ENCODE results near the gene INO80D. TPM values are rescaled to one million over a fixed set of nuclear protein-coding genes. Genes with fewer than 3 reads are reported as not detected.
"Not testable (repeated sequence)": the region's sequence is repeated elsewhere in the genome, so short reads cannot be mapped to it uniquely, and the experiment has no call there.

The INO80D gene
- total RNA-seq, 1 donor from 2014 or later, result 21.1 TPM

DNA sequence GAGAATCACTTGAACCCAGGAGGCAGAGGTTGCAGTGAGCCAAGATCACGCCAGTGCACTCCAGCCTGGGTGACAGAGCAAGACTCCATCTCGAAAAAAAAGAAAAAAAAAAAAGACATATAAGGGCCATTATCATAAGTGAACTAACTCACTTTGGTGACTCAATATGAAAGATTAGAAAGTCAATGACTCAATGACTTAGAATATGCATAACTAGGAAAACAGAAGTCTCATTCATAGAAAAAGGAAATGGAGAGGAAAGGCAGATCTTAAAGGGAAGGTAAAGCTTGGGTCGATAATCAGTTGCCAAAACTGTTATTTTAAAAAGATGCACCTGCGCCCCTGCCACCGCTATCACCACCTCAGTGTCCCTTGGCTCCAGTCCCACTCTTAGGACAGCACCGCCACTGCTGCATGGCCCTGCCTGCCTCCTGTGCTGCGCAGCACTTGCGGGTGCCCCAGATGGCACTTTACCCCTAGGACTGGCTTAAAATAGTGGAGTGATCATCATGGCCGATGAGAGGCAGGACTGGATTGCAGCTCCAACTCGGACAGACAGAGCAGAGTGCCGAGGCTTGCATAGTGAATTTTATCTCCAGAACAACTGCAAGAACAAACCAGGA, 54.7 kb downstream of the INO80D start:
- no peak for DNase-seq

DNA sequence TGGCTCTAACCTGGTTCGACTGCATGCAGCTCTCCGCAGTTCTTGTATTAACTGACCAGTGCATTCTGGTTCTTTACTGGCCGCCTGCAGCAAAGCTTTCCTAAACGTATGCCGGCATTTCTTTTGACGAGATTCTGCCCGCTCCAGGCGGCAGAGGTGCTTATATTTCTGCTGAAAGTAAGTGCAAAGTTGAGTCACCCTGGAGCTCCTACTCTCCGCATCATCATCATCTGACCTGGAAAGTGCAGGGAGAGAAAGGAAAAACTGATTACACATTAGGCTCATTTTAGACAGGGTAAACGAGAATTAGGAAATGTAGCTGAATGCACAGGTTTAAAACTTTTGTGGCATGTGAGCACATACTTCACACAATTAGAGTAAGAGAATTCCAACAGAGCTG, 57.9 kb downstream of the INO80D start:
- DNase-seq, result no peak

DNA sequence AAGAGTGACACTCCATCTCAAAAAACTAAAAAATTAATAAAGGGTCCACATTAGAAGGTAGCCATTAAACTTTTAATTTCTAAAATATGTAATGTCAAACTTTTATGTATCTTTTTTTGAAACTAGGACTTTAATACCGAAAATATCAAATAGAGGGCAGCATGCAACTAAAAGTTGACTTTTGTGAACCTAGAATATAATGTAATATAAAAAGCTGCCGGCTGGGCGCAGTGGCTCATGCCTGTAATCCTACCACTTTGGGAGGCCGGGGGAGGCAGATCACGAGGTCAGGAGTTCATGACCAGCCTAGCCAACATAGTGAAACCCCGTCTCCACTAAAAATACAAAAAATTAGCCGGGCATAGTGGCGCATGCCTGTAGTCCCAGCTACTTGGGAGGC, 62.8 kb downstream of the INO80D start:
- DNase-seq, result no peak

DNA sequence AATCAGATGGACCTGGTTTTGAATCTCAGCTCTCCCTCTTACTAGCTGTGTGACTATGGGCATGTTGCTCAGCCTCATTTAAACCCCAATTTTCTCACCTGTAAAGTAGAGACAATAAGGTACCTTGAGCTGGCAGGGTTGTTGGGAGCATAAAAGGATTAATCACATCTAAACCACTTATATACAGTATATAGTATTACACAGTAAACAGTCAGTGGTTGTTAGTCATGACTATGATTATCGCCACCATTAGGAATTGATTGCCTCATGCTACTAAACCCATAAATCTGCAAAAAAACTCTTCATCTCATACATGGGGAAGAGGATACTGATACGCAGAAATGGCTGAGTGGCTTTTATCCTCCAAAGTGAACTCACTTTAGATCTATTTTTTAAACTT, 65.8 kb downstream of the INO80D start:
- DNase-seq, result no peak

DNA sequence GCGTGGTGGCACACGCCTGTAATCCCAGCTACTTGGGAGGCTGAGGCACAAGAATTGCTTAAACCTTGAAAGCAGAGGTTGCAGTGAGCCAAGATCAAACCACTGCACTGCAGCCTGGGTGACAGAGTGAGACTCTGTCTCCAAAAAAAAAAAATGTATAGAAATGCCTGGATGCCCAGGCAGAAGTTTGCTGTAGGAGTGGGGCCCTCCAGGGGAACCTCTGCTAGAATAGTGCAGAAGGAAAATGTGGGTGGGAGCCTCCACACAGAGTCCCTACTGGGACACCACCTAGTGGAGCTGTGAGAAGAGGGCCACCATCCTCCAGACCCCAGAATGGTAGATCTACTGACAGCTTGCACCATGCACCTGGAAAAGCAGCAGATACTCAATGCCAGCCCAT, 70.2 kb downstream of the INO80D start:
- not testable (repeated sequence) for DNase-seq

DNA sequence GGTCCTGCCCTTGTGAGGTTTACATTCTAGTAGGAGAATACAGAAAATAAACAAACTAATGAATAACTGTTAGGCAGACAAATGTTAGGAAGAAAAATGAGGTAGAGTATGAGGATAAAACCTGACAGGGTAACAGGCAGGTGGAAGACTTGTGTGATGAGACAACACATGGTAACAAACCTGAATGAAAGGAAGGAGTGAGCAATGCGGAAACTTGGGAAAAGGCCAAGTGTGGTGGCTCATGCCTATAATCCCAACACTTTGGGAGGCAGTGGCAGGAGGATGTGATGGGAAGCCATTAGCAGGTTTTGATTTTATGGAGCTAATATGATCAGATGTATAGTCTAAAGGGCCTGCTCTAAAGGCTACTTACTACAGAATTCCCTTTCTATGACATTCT, 74.2 kb downstream of the INO80D start:
- DNase-seq, result no peak

DNA sequence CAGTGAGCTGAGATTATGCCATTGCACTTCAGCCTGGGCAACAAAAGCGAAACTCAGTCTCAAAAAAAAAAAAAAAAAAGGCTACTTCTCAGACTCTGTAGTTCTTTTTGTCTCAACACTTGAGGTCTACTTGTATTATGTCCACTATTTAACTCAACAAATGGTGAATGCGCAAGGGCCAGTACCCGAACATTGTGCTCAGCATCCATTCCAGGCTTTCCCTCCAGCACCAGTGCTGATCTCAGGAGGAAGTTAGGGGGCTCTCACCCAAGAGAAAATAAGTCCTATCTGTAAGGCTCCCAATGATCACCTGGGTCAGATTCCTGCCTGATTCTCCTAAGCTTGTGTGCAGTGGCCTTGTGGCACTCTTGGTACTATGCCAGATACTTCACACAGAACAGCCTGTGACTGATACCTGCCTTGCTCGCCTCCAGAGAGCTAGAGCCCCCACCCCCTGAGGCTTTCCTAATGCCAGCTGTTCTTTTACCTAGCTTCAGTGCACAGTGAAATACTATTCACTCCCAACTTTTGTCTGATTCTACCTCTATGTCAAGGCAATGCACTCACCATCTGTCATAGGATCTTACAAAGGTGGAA, 74.9 kb downstream of the INO80D start:
- DNase-seq, result no peak

DNA sequence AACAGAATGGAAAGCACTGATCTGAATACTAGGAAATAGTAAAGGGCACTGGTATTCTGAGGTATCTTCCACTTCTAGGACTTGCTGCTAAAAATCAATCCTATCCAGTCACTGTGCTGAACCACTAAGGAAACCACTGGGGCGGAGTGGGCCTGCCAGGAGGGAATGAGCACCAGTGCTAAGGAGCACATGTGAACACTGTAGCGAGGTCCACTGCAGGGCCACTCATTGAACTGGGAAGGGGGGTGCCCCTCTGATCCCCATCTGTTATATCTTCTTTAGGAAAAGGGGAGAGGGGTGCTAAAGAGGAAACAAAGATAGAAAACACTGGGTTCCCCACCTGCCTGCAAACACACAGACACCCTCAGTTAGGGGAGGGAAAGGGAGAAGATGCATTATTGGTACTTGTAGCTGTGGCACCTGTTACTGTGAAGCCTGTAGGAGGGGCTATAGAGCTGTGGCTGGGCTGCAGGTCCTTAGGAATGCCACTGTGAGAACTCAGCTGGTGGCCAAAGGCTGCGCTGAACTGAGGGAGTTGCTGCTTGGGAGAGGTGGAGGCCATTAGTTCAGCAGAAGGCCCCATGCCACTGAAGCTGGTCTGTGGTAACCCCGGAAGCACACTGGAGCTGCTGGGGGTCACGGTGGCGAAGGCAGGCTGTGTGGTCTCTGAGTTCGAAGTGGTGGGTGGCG, 81.8 kb downstream of the INO80D start:
- no peak for DNase-seq

DNA sequence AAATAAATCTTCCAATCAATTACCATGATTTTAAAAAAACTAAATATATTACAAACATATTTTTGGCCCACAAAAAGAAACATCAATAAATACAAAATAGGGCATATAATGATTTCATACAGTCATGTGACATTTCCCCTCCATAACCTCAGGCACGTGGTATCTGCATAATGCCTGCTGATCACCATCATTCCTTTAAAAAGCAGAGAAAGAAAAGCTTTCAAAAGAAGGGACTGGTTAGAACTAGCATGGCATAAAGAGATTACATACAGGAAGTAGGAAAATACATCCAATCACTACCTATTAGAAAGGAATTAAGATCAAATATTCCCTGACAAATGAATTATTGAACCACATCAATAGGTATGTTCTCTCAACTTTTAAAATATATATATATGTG, 83.5 kb downstream of the INO80D start:
- DNase-seq, result no peak

DNA sequence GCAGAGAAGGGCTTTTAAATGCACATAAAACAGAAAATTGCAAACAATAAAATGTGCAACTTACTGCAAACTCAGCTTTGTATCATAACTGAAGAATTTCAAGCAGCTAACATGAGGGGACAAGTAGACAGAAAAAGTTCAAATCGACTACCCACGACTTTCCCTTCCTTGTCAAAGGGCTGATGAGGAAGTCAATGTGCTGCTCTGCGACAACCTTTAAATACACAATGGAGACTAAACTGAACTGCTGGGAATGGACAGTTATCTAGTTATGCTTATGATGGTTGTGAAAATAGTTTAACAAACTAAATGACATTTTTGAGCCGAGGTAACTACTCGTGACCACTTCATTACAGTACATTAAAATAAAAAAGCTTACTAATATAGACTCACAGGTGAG, 84.1 kb downstream of the INO80D start:
- no peak for DNase-seq

DNA sequence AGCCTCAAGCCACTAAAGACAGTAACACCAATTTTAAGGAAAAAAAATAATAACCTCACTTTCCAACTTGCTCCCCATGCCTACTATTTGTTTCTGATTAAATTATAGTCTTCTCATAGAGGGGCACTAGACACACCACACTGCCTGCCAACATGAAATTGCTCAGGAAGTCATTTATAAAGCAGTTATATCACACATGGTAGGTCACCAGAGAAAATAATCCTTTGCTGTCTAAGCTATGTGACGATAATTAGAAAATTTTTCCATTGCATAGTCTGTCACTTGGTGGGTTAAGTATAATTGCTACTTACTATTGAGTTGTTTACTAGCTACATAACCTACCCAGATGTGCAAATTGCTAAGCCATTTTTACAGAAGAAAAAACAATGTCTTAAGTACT, 85.2 kb downstream of the INO80D start:
- DNase-seq, result no peak

DNA sequence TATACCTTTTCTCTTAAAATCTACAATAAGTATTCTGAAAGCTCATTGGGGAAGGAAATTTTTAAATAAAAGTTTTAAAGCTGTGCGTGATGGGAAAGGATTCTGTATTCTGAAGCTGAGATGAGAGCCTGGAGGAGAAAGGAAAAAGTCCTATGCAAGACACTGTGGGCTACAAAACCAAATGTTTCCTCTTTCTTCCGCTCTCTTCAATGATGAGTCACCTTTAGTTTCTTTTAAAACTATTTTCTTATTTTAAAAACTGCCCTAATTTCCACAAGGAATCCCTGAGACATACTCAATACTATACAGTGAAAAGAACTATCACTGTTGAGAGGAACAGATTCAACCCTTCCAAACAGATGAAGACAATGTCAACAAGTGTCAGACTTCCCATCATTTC, 87.4 kb downstream of the INO80D start:
- DNase-seq, result no peak

DNA sequence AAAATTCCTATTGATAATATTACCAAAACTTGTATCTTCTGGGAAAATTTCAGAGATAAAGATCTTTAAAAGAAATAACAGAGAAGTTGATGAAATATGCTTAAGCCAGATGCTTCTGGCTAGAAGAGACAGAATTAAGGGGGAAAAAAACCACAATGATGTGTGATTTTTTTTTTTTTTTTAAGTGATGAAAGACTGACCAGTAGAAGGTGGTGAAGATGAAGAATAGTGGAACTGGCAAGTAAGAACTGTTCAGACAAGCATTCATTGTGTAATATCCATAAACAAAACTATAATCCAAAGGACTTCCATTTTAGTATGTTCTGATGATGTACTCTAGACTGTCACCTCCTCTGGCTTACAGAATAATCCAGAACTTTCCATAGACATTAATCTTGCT, 89.8 kb downstream of the INO80D start:
- no peak for DNase-seq

DNA sequence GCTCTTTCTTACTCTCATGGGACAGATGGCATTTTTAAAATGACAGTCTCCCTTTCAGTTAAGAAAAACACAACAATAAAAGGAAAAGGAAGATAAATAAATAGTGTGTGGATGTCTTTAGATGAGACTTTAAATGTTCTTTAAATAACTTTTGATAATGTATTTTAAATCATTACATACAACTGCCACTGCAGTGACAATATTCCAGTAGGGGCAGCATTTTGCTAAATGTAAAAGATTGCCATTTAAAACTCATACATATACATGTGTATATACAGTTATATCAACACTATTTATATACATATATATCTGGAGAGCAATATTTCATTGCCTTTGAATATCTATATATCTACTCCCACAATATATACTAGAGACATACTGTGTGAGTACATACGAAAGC, 90.7 kb downstream of the INO80D start:
- no peak for DNase-seq

DNA sequence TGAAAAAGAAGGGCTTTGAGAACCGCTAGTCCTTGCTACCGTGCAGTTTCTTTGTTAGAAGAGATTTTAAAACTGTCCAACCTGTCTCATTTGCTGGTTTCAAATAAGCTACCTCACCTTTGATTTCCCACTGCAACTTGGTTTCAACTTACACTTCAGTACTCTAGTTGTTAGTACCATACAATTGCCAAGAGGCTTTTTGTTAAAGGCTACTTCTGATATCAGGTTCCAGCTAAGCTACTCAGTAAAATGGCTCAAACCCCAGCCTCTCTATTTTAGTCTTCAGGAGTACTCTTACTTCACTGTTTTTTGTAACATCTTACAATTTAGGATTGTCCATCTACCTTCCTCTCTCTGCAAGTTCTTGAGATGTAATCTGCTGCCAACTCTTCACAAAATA, 91.6 kb downstream of the INO80D start:
- DNase-seq, result no peak

DNA sequence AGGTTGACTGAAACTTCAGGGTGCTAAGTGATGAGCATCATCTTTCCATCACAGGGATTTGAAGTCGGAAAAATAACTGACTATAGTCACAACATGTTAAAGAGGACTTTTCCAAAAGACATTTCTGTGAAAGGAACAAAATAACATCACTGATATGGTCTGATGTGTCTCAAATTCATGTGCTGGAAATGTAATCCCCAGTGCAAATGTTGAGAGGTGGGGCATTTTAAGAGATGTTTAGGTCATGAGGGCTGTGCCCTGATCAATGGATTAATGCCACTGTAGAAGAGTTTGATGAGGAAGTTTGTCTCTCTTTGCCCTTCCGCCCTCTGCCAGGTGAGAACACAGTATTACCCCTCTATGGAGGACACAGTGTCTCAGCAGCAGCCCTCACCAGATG, 95.9 kb downstream of the INO80D start:
- no peak for DNase-seq

DNA sequence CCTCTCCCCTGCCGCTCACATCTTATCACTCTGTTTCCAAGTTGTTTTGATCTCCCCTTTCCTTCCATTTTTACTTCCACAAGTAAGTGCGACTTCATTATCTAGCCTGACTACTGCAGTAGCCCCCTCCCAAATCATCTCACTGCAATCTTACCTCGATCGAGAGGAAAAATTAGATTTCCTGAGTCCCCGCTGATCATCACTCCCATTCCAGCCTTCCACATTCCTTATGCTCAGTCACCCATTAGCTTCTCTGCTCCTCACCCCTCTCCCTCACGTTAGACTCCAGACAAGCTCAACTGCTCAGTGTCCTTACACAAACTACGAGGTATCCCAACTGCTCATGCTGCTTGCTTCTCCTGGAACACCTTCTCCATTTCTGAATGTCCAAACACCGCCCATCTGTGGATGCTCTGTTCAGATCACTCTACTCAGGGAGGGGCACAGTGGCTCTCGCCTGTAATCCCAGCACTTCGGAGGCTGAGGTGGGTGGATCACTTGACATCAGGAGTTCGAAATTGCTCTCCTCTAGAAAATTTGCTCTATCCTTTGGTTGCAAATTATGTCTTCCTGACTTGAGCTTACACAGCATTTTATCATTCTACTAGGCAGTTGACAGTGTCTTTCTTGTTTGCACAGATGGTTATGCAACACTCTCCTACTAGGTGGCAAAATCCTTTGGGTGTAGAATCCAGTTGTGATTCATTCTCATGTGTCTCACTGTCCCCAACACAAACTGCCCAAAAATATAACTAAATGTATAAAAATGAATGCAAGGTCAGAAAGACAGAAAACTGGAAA, 96.5 kb downstream of the INO80D start:
- no peak for DNase-seq

DNA sequence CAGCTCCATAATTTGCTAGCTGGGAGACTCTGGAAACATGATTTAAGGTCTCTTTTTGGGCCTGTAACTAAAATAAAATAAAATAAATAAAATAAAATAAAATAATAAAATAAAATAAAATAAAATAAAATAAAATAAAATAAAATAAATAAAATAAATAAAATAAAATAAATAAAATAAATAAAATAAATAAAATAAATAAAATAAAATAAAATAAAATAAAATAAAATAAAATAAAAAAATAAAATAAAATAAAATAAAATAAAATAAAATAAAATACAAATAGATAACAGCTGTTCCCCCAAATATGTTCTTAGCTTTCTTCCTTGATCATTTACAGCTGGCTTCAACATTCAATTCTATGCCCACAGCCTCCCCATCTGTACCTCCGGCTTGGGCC, 97.3 kb downstream of the INO80D start:
- DNase-seq, result not testable (repeated sequence)

DNA sequence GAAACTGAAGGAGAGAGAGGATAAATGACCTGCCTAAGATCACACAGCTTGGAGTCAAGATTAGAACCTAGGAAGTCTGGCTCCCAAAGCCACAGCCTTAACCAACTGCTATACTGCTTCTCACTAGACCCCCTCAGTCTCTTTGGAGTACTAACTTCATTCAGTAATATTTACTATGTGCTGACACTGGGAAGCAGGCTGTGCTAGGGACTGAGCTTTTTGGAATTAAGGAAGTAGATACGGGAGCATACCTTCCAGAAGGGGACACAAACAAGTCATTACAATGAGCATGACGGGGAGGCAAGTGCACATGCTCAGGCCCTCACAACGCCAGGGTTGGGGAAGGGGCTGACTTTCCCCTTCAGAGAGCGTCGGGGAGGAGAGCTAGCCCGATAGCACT, 97.7 kb downstream of the INO80D start:
- no peak for DNase-seq

DNA sequence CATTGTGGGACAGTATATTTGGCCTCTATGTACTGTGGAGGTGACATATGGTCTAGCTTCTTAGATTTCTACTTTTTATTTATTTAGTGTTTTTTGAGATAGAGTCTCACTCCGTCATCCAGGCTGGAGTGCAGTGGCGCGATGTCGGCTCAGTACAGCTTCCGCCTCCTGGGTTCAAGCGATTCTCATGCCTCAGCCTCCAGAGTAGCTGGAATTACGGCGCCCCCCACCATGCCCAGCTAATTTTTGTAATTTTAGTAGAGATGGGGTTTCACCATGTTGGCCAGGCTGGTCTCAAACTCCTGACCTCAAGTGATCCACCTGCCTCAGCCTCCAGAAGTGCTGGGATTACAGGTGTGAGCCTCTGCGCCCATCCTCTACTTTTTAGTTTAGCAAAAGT, 99.6 kb downstream of the INO80D start:
- not testable (repeated sequence) for DNase-seq

DNA sequence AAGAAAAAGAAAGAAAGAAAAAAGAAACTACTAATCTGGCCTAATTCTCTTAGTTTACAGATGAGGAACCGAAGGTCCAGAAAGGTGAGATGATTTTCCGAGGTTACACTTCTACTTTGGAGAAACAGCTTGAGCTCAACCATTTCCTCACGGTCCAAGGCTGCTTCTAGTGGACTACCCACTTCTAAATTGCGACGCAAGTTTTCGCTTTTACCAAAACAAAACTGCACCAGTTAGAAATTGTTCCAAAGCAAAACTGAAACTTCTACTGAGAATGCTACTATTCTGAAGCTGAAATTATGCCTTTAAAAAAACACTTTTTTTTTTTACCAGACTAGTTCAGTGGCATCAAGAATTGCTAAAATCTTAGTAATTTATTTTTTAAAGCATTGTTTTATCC, 101.6 kb downstream of the INO80D start:
- DNase-seq, result no peak

DNA sequence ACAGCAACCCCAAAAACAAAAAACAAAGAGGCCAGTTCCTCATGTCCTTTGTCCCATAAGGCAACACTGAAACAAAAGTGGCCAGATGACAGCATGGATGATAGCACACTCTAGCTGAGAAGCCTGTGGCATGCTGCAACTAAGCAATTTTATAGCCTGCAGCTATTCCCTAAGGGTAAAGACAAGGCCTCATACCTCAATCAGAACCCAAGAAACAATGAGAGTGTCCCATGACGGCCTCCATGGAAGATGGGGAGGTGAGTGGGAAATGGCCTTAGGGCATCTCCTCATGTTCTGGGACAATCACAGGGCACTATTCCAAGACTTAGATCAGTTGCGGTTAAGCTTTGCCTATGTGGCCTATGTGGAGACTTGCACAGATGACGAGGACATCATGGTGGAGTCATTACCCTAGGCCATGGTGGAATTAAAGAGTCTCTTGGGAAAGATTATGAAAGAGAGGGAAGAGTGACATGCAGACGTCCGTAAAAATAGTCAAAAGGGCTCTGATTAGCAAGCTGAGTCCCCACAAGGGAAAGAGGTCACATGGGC, 103.1 kb downstream of the INO80D start:
- no peak for DNase-seq

DNA sequence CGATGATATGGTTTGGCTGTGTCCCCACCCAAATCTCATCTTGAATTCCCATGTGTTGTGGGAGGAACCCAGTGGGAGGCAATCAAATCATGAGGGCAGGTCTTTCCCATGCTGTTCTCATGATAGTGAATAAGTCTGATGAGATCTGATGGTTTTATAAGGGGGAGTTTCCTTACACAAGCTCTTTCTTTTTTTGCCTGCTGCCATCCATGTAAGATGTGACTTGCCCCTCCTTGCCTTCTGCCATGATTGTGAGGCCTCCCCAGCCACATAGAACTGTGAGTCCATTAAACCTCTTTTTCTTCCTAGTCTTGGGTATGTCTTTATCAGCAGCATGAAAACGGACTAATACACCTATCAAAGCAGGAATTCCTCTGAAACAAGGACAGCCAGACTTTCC, 107.2 kb downstream of the INO80D start:
- DNase-seq, result not testable (repeated sequence)

All from tongue (tissue), 2 donors.